Loucy (cell line): Measurements from ENCODE around the gene TECTB.

Experiments used
- CTCF ChIP-seq: fragments of 200-600 bp; sonication (generic); conservative IDR thresholded peaks from 2 replicates; pipeline ENCODE4 v1.5.1; 2014; ENCODE audit warnings: mild to moderate bottlenecking, antibody characterized with exemption, low read length
- EZH2phosphoT487 ChIP-seq: fragments of 200-600 bp; IDR thresholded peaks from 2 replicates; pipeline ENCODE4 v1.6.1; 2018; ENCODE audit warnings: antibody characterized with exemption, mild to moderate bottlenecking, moderate library complexity, borderline replicate concordance

- TF ChIP-seq CTCF, result no peak
- TF ChIP-seq EZH2phosphoT487, result no peak
These were observed 46.7 kb upstream of the TECTB start for GRCh38 chr10:112236486-112236885.
